Stimulated activated CD4-positive, alpha-beta T cell treated with anti-CD3 and anti-CD28 coated beads, Interleukin-12 subunit alpha, Interleukin-12 subunit beta, amount 100 ng/mL, for 24 hours (primary cell): Measurements from ENCODE around the gene RNPEPL1.

Experiments
- DNase-seq, 2 experiments: peaks; one replicate each; pipeline ENCODE4 v3.0.0-alpha.2; 2020; ENCODE audit warnings: low read depth in 2 of 2

RNPEPL1 gene

DNA sequence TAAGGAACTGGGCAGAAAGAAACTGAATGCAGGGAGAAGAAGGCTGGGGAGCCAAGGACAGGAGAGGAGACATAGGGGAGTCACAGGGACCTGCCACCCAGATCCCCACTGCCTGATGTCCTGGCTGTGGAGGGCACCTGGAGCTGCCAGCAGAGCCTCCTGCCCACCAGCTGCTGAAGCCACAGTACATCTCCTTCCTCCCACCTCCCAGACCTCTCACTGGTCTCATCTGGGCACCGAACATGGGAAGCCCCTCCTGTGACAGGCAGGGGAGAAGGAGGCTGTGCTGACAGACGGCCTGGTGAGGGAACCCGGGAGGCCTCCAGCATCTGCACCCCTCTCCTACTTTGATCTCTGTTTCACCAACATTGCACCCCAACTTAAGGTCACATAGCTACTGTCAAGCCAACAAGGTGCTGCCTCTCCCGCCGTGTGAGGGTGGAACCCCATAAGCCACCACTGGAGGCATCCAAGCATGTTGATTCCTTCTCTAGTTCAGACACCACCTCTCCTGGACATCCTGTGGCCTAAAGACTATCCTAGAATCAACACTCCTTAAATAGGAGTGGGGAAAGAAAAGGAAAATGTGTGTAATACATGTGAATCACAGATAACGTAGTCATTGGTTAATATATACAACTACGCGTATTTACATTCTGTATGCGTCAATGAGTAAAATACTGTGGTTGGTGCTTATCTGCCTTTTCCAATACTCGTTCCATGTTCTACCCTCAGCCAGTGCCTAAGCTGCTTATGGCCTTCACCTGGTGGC, 3.5 kb upstream of the RNPEPL1 start:
- no peak for DNase-seq

DNA sequence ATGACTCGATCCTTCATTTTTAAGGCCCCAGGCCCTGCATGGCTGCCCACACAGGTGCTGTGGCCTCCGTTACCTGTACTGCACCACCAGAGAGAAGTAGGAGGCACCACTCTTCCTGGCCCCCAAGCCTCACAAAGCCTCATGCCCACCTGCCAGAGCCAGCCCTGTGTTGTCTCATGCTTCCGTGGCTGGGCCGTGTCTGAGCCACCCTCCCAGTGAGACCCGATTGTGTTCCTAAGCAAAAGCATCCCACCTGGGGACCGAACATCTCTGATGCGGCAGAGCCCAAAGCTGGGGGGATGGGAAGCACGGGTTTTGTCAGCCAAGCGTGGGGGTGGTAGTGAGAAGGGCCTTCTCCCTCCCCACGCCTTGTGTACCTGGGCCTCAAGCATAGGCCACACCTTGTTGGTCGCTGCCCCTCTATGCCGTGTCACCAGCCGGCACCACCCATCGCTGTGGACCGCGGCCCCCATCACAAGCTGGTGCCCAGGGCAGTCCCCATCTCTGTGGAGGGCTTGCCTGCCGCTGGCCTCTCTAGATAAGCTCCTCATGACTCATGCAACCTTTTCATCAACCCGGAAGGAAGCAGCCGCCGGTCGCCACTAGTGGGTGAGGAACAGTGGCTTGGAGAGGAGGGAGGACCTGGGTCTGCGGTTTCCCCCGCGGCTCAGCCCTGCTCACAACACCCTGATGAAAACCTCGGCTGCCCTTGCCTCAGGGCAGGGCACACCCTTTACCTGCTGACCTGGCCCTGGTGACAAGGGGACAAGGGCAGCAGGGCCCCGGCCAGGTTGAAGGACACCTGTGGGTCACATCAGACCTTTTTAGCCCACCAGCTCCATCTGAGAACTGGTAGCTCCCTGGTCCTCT, 2.7 kb upstream of the RNPEPL1 start:
- DNase-seq = peak; percentile 69 to 85

GRCh38 chr2:240566203-240567136, 1.8 kb upstream of the RNPEPL1 start:
- DNase-seq = peak; percentile 86 to 96

DNA sequence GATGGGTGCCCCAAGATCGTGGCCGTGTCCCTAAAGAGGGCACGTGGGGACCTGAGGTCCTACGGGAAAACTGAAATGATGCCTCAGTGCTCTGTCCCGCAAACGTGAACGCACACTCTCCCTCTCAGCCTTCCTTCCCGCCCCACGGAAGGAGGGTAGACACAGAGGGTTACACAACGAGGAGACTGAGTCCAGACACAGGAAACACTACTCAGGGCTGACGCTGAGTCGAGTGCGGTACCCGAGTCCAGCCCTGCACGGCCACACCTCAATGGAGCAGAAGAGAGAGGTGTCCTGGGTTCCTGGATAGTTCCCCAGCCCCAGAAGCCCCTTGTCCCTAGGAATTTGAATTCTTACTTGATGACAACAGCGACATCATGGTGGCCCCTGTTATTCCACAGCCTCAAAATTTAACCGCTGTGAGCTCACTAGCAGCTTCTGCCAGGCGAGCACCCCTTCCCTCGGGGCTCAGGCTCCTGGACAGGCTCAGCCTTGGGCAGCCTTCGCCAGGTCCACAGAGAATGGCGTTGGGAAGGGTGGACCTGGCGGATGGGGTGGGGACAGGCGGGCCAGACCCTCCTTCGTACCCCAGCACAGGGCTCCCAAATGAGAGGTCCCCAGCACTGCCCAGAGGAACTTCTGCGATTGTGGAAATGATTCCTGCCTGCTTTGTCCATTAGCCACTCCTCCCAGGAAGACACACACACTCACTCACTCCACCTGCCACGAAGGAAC, 980 bp upstream of the RNPEPL1 start:
- DNase-seq = no peak

DNA sequence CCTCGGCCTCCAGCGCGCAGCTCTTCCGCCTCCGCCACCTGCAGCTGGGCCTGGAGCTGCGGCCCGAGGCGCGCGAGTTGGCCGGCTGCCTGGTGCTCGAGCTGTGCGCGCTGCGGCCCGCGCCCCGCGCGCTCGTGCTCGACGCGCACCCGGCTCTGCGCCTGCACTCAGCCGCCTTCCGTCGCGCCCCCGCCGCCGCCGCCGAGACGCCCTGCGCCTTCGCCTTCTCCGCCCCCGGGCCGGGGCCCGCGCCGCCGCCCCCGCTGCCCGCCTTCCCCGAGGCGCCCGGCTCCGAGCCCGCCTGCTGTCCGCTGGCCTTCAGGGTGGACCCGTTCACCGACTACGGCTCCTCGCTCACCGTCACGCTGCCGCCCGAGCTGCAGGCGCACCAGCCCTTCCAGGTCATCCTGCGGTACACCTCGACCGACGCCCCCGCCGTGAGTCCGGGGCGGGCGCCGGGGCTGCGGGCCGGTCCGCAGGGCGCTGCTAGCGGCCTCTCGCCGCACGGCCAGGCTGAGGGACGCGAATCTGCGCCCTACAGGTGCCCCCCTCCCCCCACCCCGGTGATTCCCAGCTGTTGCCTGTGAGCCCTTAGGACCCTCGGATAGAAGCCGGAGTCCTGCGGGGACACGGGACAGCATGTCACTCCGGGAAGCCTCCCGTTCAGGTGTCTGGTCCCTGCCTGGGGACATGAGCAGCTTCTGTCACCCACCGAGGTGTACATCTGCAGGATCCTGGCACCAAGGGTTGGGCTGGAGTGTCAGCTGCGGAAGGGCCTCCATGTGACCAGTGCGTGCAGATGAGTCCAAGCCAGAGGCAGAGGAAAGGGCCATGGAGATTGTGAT, 616 bp downstream of the RNPEPL1 start:
- no peak for DNase-seq

DNA sequence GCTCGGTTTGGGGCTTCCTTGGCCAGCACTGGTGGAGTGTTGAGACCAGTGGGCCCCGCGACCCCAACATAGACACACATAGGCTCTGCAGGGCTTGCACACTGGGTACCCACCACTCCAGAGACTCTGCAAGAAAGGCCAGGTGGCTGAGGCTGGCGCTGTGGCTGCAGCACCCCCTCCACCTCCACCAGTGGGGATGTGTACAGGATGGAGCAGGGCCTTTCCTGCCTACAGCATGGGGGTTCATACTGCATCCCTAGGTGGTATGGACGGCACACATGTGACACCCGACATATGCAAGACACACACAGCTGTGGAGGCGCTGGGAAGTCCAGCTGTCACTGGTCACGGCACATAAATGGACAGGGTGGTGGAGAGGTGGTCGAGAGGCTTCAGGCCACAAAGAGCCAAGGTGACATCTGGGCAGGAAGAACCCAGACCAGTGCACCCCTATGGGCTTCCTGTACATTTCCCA, 1.3 kb downstream of the RNPEPL1 start:
- DNase-seq = no peak

DNA sequence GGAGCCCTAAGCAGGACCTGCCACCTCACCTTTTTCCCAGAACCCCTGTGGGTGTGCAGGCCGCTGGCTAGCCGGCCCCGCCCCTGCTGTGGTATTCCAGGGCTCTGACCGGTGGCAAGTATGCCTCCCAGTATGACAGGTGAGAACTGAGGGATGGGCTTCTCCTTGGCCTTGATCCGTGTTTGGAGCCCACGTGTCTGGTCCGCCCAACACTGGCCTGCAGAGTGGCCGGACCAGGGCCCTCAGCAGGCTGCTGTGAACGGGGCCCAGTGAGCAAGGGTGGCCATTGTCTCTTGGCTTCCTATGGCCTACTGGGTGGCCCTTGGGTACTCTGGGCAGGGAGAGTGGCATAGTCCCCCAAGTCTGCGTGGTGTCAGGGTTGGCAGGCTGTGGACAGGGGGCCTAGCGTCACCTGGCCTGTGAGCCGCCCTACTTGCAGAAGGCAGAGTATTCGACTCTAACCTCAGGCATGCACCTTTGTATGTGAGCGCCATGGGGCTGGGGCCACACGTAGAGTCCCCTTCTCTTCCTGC, 1.8 kb downstream of the RNPEPL1 start:
- DNase-seq = no peak

DNA sequence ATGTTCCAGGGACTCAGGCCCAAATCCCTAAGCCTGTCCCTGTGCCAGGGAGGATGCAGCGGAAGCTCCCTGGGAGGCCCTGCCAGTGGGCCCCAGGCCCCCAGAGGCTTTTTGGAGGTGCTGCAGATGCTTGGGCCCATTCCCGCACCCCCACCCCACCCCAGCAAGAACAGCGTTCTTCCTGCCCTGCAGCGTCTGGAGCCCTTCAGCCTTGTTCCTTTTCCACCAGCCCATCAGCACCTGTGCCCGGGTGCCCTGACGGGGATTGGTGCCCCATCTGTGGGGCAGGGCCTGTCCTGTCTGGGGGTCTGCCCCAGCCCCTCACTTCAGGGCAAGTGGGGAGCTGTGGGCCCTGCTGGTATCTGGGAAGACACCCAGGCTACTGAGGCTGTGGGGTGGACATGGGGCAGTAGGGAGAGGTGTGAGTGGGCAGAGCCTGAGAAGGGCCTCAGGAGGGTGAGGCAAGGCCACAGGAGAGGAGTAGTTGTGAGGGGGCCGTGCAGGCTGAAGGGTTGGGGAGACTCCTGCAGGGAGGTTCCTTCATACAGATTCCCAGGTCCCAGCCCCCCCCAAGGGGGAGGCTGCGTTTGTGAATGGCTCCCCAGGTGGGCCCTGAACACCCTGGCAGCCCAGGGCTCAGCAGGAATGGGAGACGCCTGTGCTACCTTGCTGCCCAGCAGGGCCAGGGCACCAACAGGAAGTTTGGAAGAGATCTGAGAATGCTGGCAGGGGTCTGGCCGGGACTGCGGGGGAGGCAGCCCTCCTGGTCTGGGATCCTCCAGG, 2.4 kb downstream of the RNPEPL1 start:
- no peak for DNase-seq

- no peak for DNase-seq
Measured at GRCh38 chr2:240571314-240571973, 3.2 kb downstream of the RNPEPL1 start.

GRCh38 chr2:240572141-240573031, 4.1 kb downstream of the RNPEPL1 start:
- DNase-seq = no peak

- no peak for DNase-seq
Measured at GRCh38 chr2:240573071-240573515, 4.8 kb downstream of the RNPEPL1 start.

DNA sequence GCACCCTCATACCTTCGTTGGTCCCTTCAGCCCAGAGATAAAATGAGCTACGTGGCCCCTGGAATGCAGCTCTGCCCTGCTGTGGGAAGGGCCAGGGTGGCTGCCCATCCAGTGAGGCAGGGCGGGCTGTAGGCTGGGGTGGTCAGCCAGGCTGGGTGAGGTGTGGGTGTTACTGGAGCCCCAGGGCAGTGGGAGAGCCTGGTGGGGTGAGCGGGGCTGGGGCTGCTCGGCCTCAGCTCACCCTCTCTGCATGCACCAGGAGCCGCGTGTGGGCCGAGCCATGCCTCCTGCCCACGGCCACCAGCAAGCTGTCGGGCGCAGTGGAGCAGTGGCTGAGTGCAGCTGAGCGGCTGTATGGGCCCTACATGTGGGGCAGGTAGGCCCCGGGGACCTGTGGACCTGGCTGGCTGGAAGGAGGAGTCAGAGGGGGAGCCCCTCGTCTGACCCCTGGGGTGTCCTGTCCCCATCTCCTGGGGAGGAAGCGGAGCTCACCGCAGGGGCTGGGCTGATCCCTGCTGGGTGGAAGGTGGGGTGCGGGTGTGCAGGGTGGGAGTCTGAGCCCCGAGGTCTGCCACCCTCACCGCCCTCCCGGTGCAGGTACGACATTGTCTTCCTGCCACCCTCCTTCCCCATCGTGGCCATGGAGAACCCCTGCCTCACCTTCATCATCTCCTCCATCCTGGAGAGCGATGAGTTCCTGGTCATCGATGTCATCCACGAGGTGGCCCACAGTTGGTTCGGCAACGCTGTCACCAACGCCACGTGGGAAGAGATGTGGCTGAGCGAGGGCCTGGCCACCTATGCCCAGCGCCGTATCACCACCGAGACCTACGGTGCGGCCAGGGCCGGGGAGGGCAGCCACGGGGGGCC, 5.5 kb downstream of the RNPEPL1 start:
- no peak for DNase-seq

DNA sequence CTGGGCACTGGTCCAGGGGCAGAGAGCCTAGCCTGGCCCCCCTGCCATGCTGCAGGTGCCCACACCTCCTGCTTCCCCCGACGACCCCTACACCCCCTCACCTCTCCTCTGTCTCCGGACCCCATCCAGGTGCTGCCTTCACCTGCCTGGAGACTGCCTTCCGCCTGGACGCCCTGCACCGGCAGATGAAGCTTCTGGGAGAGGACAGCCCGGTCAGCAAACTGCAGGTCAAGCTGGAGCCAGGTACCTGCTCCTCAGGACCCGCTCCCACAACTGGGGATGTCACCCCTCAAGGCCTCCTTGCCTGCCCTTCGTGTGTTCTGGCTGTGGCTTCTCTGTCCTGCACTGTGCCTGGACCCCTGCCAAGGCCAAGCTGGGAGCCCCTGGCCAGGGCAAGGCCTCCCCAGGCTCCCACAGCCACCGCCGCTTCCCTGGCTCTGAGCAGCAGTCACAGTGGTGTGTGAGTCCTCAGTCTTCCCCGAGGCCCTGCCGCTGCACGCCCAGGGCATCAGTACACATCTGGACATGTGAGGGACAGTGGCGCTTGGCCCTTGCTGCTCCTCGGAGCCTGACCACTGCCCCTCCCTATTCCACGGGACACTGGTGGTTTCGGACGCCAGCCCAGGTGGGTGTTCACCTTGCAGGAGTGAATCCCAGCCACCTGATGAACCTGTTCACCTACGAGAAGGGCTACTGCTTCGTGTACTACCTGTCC, 6.3 kb downstream of the RNPEPL1 start:
- DNase-seq = no peak

DNA sequence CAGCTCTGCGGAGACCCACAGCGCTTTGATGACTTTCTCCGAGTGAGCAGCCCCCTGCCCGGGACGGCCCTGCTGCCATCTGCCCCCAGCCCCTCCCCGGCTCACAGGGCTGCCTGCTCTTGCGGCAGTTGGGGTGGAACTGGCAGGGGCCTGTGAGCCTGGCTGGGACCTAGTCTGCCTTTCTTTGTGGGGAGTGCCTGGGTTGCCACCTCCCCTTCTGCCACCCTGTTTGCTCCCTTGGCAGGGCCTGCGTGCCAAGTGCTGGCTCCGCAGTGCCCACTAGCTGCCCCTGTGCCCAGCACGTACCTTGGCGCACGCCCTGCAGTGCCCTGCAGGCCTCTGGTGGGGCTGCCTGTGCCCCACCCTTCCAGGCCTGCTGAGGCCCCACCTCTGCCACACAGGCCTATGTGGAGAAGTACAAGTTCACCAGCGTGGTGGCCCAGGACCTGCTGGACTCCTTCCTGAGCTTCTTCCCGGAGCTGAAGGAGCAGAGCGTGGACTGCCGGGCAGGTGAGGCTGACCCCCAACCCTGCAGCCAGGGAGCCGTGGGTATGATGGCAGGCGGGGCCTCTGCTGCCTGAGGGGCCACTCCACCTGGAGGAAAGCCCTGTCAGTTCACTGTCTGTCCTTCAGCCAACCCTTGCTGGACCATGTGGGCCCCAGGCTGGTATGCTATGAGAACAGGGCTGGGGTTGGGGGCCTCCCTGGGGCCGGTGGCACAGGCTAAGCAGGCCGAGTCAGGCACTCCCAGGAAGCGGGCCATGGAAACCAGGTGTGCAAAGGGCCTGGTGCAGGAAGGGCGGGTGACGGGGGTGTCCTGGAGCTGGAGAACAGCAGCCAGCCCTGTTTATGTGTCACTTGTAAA, 7.0 kb downstream of the RNPEPL1 start:
- DNase-seq = no peak

DNA sequence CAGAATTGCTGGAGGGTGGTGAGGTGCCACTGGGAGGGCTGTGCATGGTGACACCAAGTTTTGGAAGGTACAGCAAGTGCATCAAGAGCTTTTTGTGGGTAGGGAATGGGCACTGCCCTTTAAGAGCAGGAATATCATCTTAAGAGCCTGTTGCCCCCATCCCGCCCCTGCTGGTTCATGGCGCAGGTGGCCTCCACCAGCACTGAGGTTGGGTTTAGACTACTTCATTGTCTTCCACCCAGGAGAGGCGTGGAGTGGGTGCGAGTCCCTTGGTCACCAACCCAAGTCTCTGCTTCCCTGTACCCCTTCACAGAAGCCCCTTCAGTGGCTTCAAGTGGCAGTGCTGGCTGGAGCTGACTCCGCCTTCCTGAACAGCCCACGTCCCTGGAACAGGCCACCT, 7.8 kb downstream of the RNPEPL1 start:
- no peak for DNase-seq
